Activated CD4-positive, alpha-beta T cell treated with anti-CD3 and anti-CD28 coated beads, Interleukin-2, amount 50 U/mL, for 24 hours (primary cell): ENCODE results near the gene LGALS9B.
"Not testable (repeated sequence)": the region's sequence is repeated elsewhere in the genome, so short reads cannot be mapped to it uniquely, and the experiment has no call there.

Experiments used
- DNase-seq, 2 donors: peaks; one replicate each; pipeline ENCODE4 v3.0.0-alpha.2; 2020; ENCODE audit warnings: low read depth in 1 of 2, low spot score in 1 of 2

LGALS9B gene

DNA sequence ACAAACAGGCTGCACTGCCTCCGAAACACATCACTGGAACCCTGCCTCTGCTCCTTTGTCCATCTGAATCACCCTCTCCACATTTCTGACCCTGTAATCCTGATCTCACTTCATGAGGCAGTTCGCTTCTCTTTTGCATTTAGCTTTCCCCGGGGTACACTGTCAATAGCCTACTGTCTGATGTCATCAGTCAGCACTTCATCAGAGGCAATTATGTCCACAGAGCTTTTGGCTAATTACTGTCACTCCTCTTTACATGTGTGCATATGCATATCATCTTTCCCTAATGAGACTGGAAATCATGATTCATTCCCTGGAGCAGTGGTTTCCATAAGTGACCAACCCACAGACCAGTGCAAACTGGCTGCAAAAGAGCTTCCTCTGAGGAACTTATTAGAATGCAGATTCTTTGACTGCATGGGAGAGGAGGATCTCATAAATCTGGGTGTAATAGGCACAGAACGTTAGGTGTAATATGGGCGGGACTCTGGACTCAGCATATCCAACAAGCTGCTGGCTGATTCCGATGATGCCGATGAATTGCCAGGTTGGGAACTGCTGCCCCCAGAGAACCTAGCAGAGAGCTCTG is 49.8 kb downstream of the LGALS9B start:
- not testable (repeated sequence) for DNase-seq

DNA sequence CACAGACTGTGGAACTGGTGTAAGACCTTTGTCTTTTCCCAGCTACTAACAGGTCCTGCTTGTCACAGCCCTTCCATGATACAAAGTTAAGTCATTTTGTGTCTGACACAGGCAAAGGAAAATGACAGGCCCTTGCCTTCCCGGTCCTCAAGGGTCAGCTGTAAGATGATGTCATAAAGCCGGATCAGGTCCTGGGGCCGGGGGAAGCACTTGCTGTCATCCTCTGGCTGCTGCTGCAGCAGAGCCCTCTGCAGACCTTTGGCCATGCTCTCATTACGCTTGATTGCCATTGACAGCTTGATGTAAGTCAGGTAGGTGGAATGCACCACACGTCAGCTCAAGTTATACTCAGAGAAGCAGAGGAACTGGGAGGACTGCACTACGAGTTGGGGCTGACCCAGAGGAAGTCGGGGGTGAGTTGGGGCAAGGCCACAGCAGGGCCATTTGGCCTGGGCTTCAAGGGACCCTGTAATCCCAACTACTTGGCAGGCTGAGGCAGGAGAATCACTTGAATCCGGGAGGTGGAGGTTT is 50.9 kb downstream of the LGALS9B start:
- not testable (repeated sequence) for DNase-seq

DNA sequence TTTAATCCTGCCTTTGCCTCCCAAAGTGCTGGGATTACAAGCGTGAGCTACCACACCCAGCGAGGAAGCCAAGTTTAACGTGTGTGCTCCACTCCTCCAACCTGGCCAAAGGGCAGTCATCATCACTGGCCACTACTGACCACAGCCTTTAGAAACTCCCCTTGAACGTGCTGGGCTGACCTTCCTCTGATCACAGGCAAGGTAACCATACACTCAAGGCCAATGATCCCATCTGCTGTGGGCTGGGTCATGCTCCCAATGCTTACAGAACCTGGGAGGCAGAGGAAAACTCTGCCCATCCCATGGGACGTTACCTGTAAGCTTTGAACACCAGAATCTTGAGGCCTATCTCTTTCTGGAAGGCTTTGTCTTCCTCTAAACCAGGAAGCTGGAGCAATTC is 51.9 kb downstream of the LGALS9B start:
- not testable (repeated sequence) for DNase-seq

DNA sequence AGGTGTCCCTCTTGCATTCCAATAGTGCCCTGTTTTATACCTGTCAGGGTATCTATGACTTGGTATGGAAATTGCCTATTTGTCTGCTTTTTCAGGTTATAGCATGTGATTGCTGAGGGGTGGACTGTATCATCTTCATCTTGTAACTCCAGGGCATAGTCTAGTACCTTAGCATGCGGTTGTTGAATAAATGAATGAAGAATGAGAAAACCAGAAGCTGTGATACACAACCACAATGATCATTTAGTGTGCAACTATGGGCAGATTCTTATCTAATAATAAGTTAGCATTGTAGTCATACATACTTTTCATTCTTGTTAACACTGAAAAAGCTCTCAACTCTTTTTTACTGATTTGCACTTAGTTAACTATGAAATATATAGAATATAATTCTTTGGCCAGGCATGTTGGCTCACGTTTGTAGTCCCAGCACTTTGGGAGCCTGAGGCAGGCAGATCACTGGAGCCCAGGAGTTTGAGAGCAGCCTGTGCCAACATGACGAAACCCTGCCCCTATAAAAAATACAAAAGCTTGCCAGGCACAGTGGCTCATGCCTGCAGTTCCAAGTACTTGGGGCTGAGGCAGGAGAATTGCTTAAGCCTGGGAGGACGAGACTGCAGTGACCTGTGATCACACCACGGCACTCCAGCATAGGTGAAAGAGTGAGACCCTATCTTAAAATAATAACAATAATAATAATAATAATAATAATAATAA is 65.9 kb downstream of the LGALS9B start:
- not testable (repeated sequence) for DNase-seq

DNA sequence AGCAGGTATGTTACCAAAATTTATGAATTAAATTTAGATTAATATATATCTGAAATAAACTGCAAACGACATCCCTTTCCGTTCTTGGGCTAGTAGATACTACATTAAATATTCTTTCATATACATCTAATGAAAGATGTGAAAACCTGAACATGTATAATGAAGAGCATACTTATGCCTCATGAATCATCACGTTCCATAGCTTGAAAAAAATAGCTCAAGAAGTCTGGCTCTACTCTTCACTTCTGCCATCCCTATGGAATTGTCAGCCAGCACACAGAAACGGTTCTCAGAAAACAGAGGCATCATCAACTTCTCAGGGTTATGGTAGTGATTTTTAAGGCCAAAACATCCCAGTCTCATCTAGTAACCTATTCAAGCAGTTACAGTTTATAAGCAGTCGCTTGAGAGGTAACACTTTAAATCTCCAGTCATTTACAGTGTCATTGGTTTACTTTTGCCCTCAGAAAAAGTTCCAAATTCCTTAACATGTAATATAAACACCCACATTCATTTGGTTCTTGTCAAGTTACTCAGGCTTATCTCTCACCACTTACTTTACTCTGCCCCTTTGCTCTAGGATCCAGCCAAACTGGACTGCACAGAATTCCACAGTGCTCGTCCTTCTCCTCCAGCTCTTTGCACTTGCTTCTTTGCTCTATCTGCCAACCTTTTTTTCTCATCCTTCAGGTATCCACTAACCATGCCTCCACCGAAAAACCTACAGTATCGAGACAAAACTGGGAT is 66.6 kb downstream of the LGALS9B start:
- not testable (repeated sequence) for DNase-seq
